Fibroblast of lung (primary cell): Measurements from ENCODE around the gene TSPAN33. TPM values are rescaled to one million over a fixed set of nuclear protein-coding genes. Genes with fewer than 3 reads are reported as not detected.
A peak's percentile ranks its signal among the peaks of the same experiment; 100 is the strongest.

Experiments
- DNase-seq, 2 donors: peaks; one replicate each; pipeline versions ENCODE4 v3.0.0 to v3.0.0-alpha.2; 2010; ENCODE audit warnings: low read depth in 2 of 2
- H2AFZ ChIP-seq: 2 replicates; pipeline ENCODE4 v1.5.1; 2012; ENCODE audit warnings: low read length, control low read depth, inconsistent platforms
- H3K27ac ChIP-seq: 2 replicates; pipeline ENCODE4 v1.5.1; 2011; ENCODE audit warnings: low read length, control low read depth; ENCODE audit not compliant: insufficient read depth
- H3K27me3 ChIP-seq: 2 replicates; pipeline ENCODE4 v1.5.1; 2011; ENCODE audit warnings: mild to moderate bottlenecking, low read length; ENCODE audit not compliant: control insufficient read depth, insufficient read depth
- H3K36me3 ChIP-seq: 2 replicates; pipeline ENCODE4 v1.5.1; 2011; ENCODE audit warnings: low read length; ENCODE audit not compliant: control insufficient read depth, insufficient read depth
- H3K4me1 ChIP-seq: 2 replicates; pipeline ENCODE4 v1.5.1; 2011; ENCODE audit warnings: low read length; ENCODE audit not compliant: control insufficient read depth, insufficient read depth; ENCODE audit errors: extremely low read depth
- H3K4me2 ChIP-seq: 2 replicates; pipeline ENCODE4 v1.5.1; 2011; ENCODE audit warnings: low read length, control low read depth; ENCODE audit not compliant: insufficient read depth; ENCODE audit errors: extremely low read depth
- H3K4me3 ChIP-seq, 4 experiments: fragments of 200-600 bp in 1 of 4; sonication (generic) in 1 of 4; replicated peaks in 1 of 4; 2 replicates each; pipeline ENCODE4 v1.5.1; 2011 to 2016; ENCODE audit warnings: low read length in 4 of 4, low read depth in 3 of 4, mild to moderate bottlenecking in 3 of 4, control low read depth in 2 of 4, inconsistent platforms in 1 of 4, mixed read lengths in 1 of 4; ENCODE audit not compliant: insufficient read depth in 1 of 4; ENCODE audit errors: control extremely low read depth in 1 of 4
- H3K79me2 ChIP-seq: 2 replicates; pipeline ENCODE4 v1.5.1; 2012; ENCODE audit warnings: mild to moderate bottlenecking, low read length, inconsistent platforms; ENCODE audit not compliant: control insufficient read depth, insufficient read depth
- H3K9ac ChIP-seq: 2 replicates; pipeline ENCODE4 v1.5.1; 2011; ENCODE audit warnings: mild to moderate bottlenecking, low read length, control low read depth; ENCODE audit not compliant: insufficient read depth
- H3K9me3 ChIP-seq: 2 replicates; pipeline ENCODE4 v1.5.1; 2012; ENCODE audit warnings: low read depth, low read length; ENCODE audit not compliant: control insufficient read depth, insufficient read depth
- H4K20me1 ChIP-seq: 2 replicates; pipeline ENCODE4 v1.5.1; 2011; ENCODE audit warnings: low read length; ENCODE audit not compliant: control insufficient read depth, insufficient read depth; ENCODE audit errors: extremely low read depth
- CTCF ChIP-seq, 2 donors: IDR thresholded peaks in 1 of 2; conservative IDR thresholded peaks in 1 of 2; 1 replicate in 1 of 2; 2 replicates in 1 of 2; pipeline ENCODE4 v1.5.1; 2011 to 2012; ENCODE audit warnings: low read length in 2 of 2, control low read depth in 1 of 2, inconsistent platforms in 1 of 2, low read depth in 1 of 2, mild to moderate bottlenecking in 1 of 2
- EZH2 ChIP-seq: IDR thresholded peaks from 2 replicates; pipeline ENCODE4 v1.5.1; 2012; ENCODE audit warnings: low read length, control low read depth, mild to moderate bottlenecking; ENCODE audit errors: missing control alignments
- polyA plus RNA-seq, 2 donors: library from polyadenylated mRNA; depleted of rRNA in 1 of 2; stranded (reverse) in 1 of 2; unstranded in 1 of 2; fragments of >200 nt; gene quantifications; 2 replicates each; pipeline ENCODE4 v1.2.1, GENCODE V29; 2011 to 2012; ENCODE audit warnings: missing spikeins in 1 of 2
- total RNA-seq: library from RNA; depleted of rRNA; stranded (reverse); fragments of >200 nt; gene quantifications from 2 replicates; pipeline ENCODE4 v1.2.1, GENCODE V29; 2014

The TSPAN33 gene
- total and polyA plus RNA-seq, 2 donors (not counting 1 experiment from before 2014, with no cell fraction given) = 0.17 to 0.36 TPM

DNA sequence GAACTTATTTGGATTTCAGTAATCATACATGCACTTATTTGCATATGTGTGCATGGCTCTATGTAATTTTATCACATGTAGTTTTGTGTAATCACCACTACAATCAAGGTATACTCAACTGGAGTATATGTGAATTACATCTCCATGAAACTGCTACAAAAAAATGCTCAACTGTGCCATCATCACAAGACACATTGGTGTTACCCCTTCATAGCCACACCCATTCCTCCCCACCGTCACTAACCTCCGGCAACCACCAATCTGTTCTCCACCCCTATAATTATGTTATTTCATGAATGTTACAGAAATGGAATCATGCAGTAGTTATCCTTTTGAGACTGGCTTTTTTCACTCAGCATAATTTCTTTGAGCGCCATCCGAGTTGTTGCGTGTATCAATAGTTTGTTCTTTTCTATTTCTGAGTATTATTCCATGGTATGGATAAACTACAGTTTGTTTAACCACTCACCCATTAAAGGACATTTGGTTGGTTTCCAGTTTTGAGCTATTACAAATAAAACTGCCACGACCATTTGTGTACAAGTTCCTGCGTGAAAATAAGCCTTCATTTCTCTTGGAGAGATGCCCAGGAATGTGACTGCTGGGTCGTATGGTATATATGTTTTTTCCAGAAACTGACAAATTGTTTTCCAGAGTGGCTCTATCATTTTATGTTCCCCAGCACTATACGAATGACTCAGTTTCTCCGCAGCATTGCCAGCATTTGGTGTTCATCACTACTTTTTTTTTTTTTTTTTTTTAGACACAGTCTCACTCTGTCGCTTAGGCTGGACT lies 32.6 kb downstream of the TSPAN33 start:
- Histone ChIP-seq H3K27me3 (peaks cover 11% of the 10 kb centered on the region), H3K9ac (no peak overlapping the region), H3K79me2 (no peaks in the 10 kb centered on the region), H4K20me1 (no peaks in the 10 kb centered on the region), H3K36me3 (no peaks in the 10 kb centered on the region), H2AFZ (no peak overlapping the region), H3K4me1 (no peaks in the 10 kb centered on the region), H3K27ac (no peak overlapping the region), H3K9me3 (no peaks in the 10 kb centered on the region), H3K4me3 (no peak overlapping the region), H3K4me2 (no peak overlapping the region)
- DNase-seq = peak in 1 of 2 donors; percentile 18
- TF ChIP-seq CTCF (conservative IDR thresholded peaks at IDR 0.05 in 1 of 2, IDR thresholded peaks at IDR 0.05 in 1 of 2; ENCODE audit: low read depth in 1 of 2, low read length in 2 of 2) (no peak), EZH2 (no peak)

GRCh38 chr7:129184981-129185670 lies 40.6 kb downstream of the TSPAN33 start:
- Histone ChIP-seq H3K36me3 (no peaks in the 10 kb centered on the region), H3K4me2 (no peak overlapping the region), H3K79me2 (no peaks in the 10 kb centered on the region), H3K4me1 (no peaks in the 10 kb centered on the region), H4K20me1 (no peaks in the 10 kb centered on the region), H3K27me3 (peaks cover 11% of the 10 kb centered on the region), H2AFZ (no peak overlapping the region), H3K4me3 (no peak overlapping the region), H3K27ac (no peak overlapping the region), H3K9me3 (no peaks in the 10 kb centered on the region), H3K9ac (no peak overlapping the region)
- no peak for DNase-seq
- TF ChIP-seq EZH2 (no peak), CTCF (conservative IDR thresholded peaks at IDR 0.05 in 1 of 2, IDR thresholded peaks at IDR 0.05 in 1 of 2; ENCODE audit: low read depth in 1 of 2, low read length in 2 of 2) (no peak)

GRCh38 chr7:129186749-129187260 lies 42.3 kb downstream of the TSPAN33 start:
- Histone ChIP-seq H4K20me1 (no peaks in the 10 kb centered on the region), H3K27me3 (peaks cover 14% of the 10 kb centered on the region)

More at GRCh38 chr7:129186749-129187260, 42.3 kb downstream of the TSPAN33 start:
- no peak overlapping the region for H3K27ac ChIP-seq
- no peak overlapping the region for H3K9ac ChIP-seq
- TF ChIP-seq CTCF (conservative IDR thresholded peaks at IDR 0.05 in 1 of 2, IDR thresholded peaks at IDR 0.05 in 1 of 2; ENCODE audit: low read depth in 1 of 2, low read length in 2 of 2) (no peak), EZH2 (no peak)
- H2AFZ ChIP-seq = no peak overlapping the region
- H3K4me3 ChIP-seq = no peak overlapping the region
- no peaks in the 10 kb centered on the region for H3K79me2 ChIP-seq
- H3K4me2 ChIP-seq = no peak overlapping the region
- H3K4me1 ChIP-seq = no peaks in the 10 kb centered on the region
- no peaks in the 10 kb centered on the region for H3K9me3 ChIP-seq
- no peaks in the 10 kb centered on the region for H3K36me3 ChIP-seq
- DNase-seq = no peak
